Right cardiac atrium (tissue), 5 donors: ENCODE data around the gene SGSM1. TPM values are rescaled to one million over a fixed set of nuclear protein-coding genes. Genes with fewer than 3 reads are reported as not detected.

Experiments used
- ATAC-seq, 2 donors: fragments of 200-7000 bp; cut with Tn5 transposase; one replicate each; pipeline versions ENCODE4 v1.8.0 to v1.9.1; 2020; ENCODE audit warnings: moderate library complexity in 2 of 2, mild to moderate bottlenecking in 1 of 2
- DNase-seq, 3 donors: peaks; one replicate each; pipeline ENCODE4 v3.0.0-alpha.2; 2020
- H3K27ac ChIP-seq: one replicate; pipeline ENCODE4 v1.5.1; 2013; ENCODE audit warnings: mild to moderate bottlenecking, low read length, control low read depth, moderate library complexity
- H3K27me3 ChIP-seq: one replicate; pipeline ENCODE4 v1.6.1; 2013; ENCODE audit not compliant: control insufficient read depth, insufficient read depth
- H3K4me1 ChIP-seq: one replicate; pipeline ENCODE4 v1.6.1; 2013; ENCODE audit warnings: low read length; ENCODE audit not compliant: control insufficient read depth, insufficient read depth
- H3K4me3 ChIP-seq: one replicate; pipeline ENCODE4 v1.5.1; 2013; ENCODE audit warnings: low read length, control low read depth
- H3K9me3 ChIP-seq: one replicate; pipeline ENCODE4 v1.6.1; 2013; ENCODE audit warnings: low read length; ENCODE audit not compliant: control insufficient read depth
- WGBS: extraction: QIAGEN DNeasy Blood & Tissue Kit; methylation state at CpG from one replicate; pipeline ENCODE4 v1.1.7; 2013; 5-methylcytosine and 5-hydroxymethylcytosine counted together
- intact Hi-C, 4 donors: fragments of 100-400 bp; cut with DNase I; formaldehyde crosslinking; loops; one replicate each; pipeline versions ENCODE4 v1.11.0 to v1.14.0; 2022 to 2023
- polyA plus RNA-seq: library from polyadenylated mRNA; stranded (reverse); fragments of 200-250 nt; gene quantifications from one replicate; pipeline ENCODE4 v1.2.3, GENCODE V29; 2013
- total RNA-seq, 4 donors: library from RNA; stranded (reverse); fragmentation: NEBNext Ultra II Directional; extraction: Animal tissue kit (Norgen Biotek cat#: 25700); gene quantifications; one replicate each; pipeline ENCODE4 v1.2.1, GENCODE V29; 2021
- donor health status: healthy with polysubstance abuse.
- donor health status: DM: no; HTN: yes; CAD: no.
- donor health status: DM: no; HTN: no; CAD: no.
- donor health status: DM: no; HTN: yes; CAD: no; lungs with severe emphysema.
- donor health status: DM: yes; HTN: yes; CAD: no.

Gene SGSM1
- total and polyA plus RNA-seq, 5 donors = 15.0 to 47.5 (median 33.1) TPM

- H3K9me3 ChIP-seq = no peaks in the 10 kb centered on the region
- H3K27ac ChIP-seq = no peak overlapping the region
- WGBS = 52% methylated on average over 8 of the region's 8 CpGs
- ATAC-seq = peak; percentile 82 to 87
- no peaks in the 10 kb centered on the region for H3K27me3 ChIP-seq
- no peaks in the 10 kb centered on the region for H3K4me1 ChIP-seq
- H3K4me3 ChIP-seq = no peak overlapping the region
- DNase-seq = peak; percentile 51 to 83 (median 59)
- intact Hi-C loops = loop anchor here in 2 of 4 donors (5.0 to 10.0 kb wide), 3 partner anchors 74 to 124 kb away; no protein-coding TSS in a partner anchor
Measured at GRCh38 chr22:24768537-24769374, 37.3 kb upstream of the SGSM1 start.

- ATAC-seq = peak; percentile 16 to 58
Measured at GRCh38 chr22:24772493-24773220, 33.4 kb upstream of the SGSM1 start.

GRCh38 chr22:24775769-24776492 is 30.1 kb upstream of the SGSM1 start:
- intact Hi-C loops = loop anchor here in 1 of 4 donors (10.0 kb wide), 1 partner anchor 279 kb away; no protein-coding TSS in a partner anchor
- Histone ChIP-seq H3K27ac (no peak overlapping the region), H3K4me1 (no peaks in the 10 kb centered on the region), H3K27me3 (no peaks in the 10 kb centered on the region), H3K4me3 (no peak overlapping the region), H3K9me3 (no peaks in the 10 kb centered on the region)
- no peak for ATAC-seq
- 38% methylated on average over 11 of the region's 11 CpGs for WGBS
- DNase-seq = no peak

More at GRCh38 chr22:24772493-24773220, 33.4 kb upstream of the SGSM1 start:
- intact Hi-C loops = loop anchor here in 2 of 4 donors (5.0 to 10.0 kb wide), 2 partner anchors 80 to 282 kb away; no protein-coding TSS in a partner anchor
- Histone ChIP-seq H3K4me3 (no peak overlapping the region), H3K9me3 (no peaks in the 10 kb centered on the region), H3K27me3 (no peaks in the 10 kb centered on the region), H3K4me1 (no peaks in the 10 kb centered on the region), H3K27ac (no peak overlapping the region)
- no peak for DNase-seq
- 46% methylated on average over 7 of the region's 7 CpGs for WGBS

- Histone ChIP-seq H3K4me3 (no peak overlapping the region), H3K27ac (no peak overlapping the region), H3K27me3 (no peaks in the 10 kb centered on the region), H3K9me3 (no peaks in the 10 kb centered on the region), H3K4me1 (no peaks in the 10 kb centered on the region)
- intact Hi-C loops = loop anchor here in 1 of 4 donors (10.0 kb wide), 1 partner anchor 278 kb away; no protein-coding TSS in a partner anchor
- ATAC-seq = no peak
- 53% methylated on average over 5 of the region's 5 CpGs for WGBS
- no peak for DNase-seq
Measured at GRCh38 chr22:24776525-24776924, 29.5 kb upstream of the SGSM1 start.

- no peaks in the 10 kb centered on the region for H3K9me3 ChIP-seq
- DNase-seq (no peak), ATAC-seq (no peak)
- H3K27me3 ChIP-seq = no peaks in the 10 kb centered on the region
- intact Hi-C loops = no loop called here
- no peak overlapping the region for H3K4me3 ChIP-seq
- WGBS = 80% methylated on average over 3 of the region's 3 CpGs
- no peak overlapping the region for H3K27ac ChIP-seq
- H3K4me1 ChIP-seq = no peaks in the 10 kb centered on the region
Measured at GRCh38 chr22:24789516-24789915, 16.5 kb upstream of the SGSM1 start.

GRCh38 chr22:24791362-24791761 is 14.6 kb upstream of the SGSM1 start:
- Histone ChIP-seq H3K9me3 (no peaks in the 10 kb centered on the region), H3K27ac (no peak overlapping the region), H3K4me1 (no peaks in the 10 kb centered on the region), H3K4me3 (no peak overlapping the region), H3K27me3 (no peaks in the 10 kb centered on the region)
- no peak for DNase-seq
- 87% methylated on average over 6 of the region's 6 CpGs for WGBS
- intact Hi-C loops = no loop called here
- ATAC-seq = no peak

- no peak overlapping the region for H3K4me3 ChIP-seq
- intact Hi-C loops = no loop called here
- H3K4me1 ChIP-seq = no peaks in the 10 kb centered on the region
- WGBS = 86% methylated on average over 3 of the region's 3 CpGs
- DNase-seq (no peak), ATAC-seq (no peak)
- no peaks in the 10 kb centered on the region for H3K9me3 ChIP-seq
- no peaks in the 10 kb centered on the region for H3K27me3 ChIP-seq
- no peak overlapping the region for H3K27ac ChIP-seq
Measured at GRCh38 chr22:24796056-24796455, 10.0 kb upstream of the SGSM1 start.

GRCh38 chr22:24796860-24797259 is 9.2 kb upstream of the SGSM1 start:
- H3K9me3 ChIP-seq = no peaks in the 10 kb centered on the region
- H3K27me3 ChIP-seq = no peaks in the 10 kb centered on the region
- H3K4me3 ChIP-seq = no peak overlapping the region
- no peak overlapping the region for H3K27ac ChIP-seq
- 71% methylated on average over 4 of the region's 4 CpGs for whole genome bisulfite sequencing
- no peaks in the 10 kb centered on the region for H3K4me1 ChIP-seq
- intact Hi-C loops = no loop called here
- DNase-seq (no peak), ATAC-seq (peak in 1 of 2 donors; percentile 25)

GRCh38 chr22:24801901-24802465 is 4.0 kb upstream of the SGSM1 start:
- H3K4me3 ChIP-seq = no peak overlapping the region
- no peak for DNase-seq
- no peak for ATAC-seq
- no peak overlapping the region for H3K27ac ChIP-seq
- H3K9me3 ChIP-seq = no peaks in the 10 kb centered on the region
- WGBS = 68% methylated on average over 6 of the region's 6 CpGs
- no peaks in the 10 kb centered on the region for H3K27me3 ChIP-seq
- intact Hi-C loops = no loop called here
- no peaks in the 10 kb centered on the region for H3K4me1 ChIP-seq

- no peak overlapping the region for H3K4me3 ChIP-seq
- no peaks in the 10 kb centered on the region for H3K27me3 ChIP-seq
- no peak overlapping the region for H3K27ac ChIP-seq
- 63% methylated on average over 3 of the region's 3 CpGs for WGBS
- H3K4me1 ChIP-seq = peaks cover 3% of the 10 kb centered on the region
- no peaks in the 10 kb centered on the region for H3K9me3 ChIP-seq
- intact Hi-C loops = no loop called here
- DNase-seq (peak; percentile 48 to 76 (median 68)), ATAC-seq (peak in 1 of 2 donors; percentile 22)
Measured at GRCh38 chr22:24803064-24803542, 2.9 kb upstream of the SGSM1 start.
